Gastroesophageal sphincter (tissue), 4 donors: Measurements from ENCODE around the gene L3HYPDH. TPM values are rescaled to one million over a fixed set of nuclear protein-coding genes. Genes with fewer than 3 reads are reported as not detected.

Experiments
- ATAC-seq: fragments of 150-250 bp; one replicate; pipeline ENCODE4 v1.9.1; 2016; ENCODE audit warnings: mild to moderate bottlenecking, moderate library complexity
- H3K27ac ChIP-seq, 4 donors: fragments of 200-600 bp; sonication (generic) in 3 of 4; 1 replicate in 3 of 4; 2 replicates in 1 of 4; pipeline ENCODE4 v1.5.1; 2016 to 2019
- H3K27me3 ChIP-seq: fragments of 200-600 bp; sonication (generic); one replicate; pipeline ENCODE4 v1.5.1; 2019
- H3K36me3 ChIP-seq, 2 donors: fragments of 200-600 bp; sonication (generic); one replicate each; pipeline ENCODE4 v1.5.1; 2019; ENCODE audit warnings: control low read depth in 1 of 2
- H3K4me1 ChIP-seq, 3 donors: fragments of 200-600 bp; sonication (generic); 1 replicate in 2 of 3; 2 replicates in 1 of 3; pipeline ENCODE4 v1.5.1; 2016 to 2019; ENCODE audit warnings: control low read depth in 2 of 3
- H3K4me3 ChIP-seq, 2 donors: fragments of 200-600 bp; sonication (generic); one replicate each; pipeline ENCODE4 v1.5.1; 2019; ENCODE audit warnings: mild to moderate bottlenecking in 1 of 2, moderate library complexity in 1 of 2
- H3K9me3 ChIP-seq, 3 donors: fragments of 200-600 bp; sonication (generic); one replicate each; pipeline ENCODE4 v1.5.1; 2017 to 2019; ENCODE audit warnings: control low read depth in 2 of 3
- EP300 ChIP-seq: sonication (generic); formaldehyde crosslinking; IDR thresholded peaks from one replicate; pipeline ENCODE4 v1.6.1; 2017; ENCODE audit warnings: antibody characterized with exemption, mild to moderate bottlenecking
- POLR2A ChIP-seq, 2 donors: fragments of 450-650 bp; IDR thresholded peaks; one replicate each; pipeline ENCODE4 v1.6.1; 2017; ENCODE audit warnings: antibody characterized with exemption in 2 of 2, mild to moderate bottlenecking in 2 of 2, moderate library complexity in 1 of 2
- POLR2AphosphoS5 ChIP-seq: sonication (generic); formaldehyde crosslinking; IDR thresholded peaks from one replicate; pipeline ENCODE4 v1.6.1; 2017; ENCODE audit warnings: antibody characterized with exemption
- WGBS, 2 donors: methylation state at CpG; one replicate each; pipeline ENCODE4 v1.1.5; 2018; ENCODE audit warnings: low coverage in 1 of 2; 5-methylcytosine and 5-hydroxymethylcytosine counted together
- total RNA-seq, 4 donors: library from RNA; depleted of rRNA; stranded (reverse); fragments of >200 nt; gene quantifications; one replicate each; pipeline ENCODE4 v1.1.0, GENCODE V29; 2016
- TF ChIP-seq, protein P1 (sequence below), 4 experiments: fragments of 200-600 bp in 2 of 4; fragments of 450-650 bp in 2 of 4; sonication (generic) in 1 of 4; IDR thresholded peaks; one replicate each; pipeline ENCODE4 v1.5.1; 2017 to 2019; ENCODE audit warnings: antibody characterized with exemption in 4 of 4, mild to moderate bottlenecking in 2 of 4, moderate library complexity in 2 of 4

The L3HYPDH gene
- total RNA-seq, 4 donors from 2014 or later, result 24.5 to 37.7 (median 33.3) TPM

DNA sequence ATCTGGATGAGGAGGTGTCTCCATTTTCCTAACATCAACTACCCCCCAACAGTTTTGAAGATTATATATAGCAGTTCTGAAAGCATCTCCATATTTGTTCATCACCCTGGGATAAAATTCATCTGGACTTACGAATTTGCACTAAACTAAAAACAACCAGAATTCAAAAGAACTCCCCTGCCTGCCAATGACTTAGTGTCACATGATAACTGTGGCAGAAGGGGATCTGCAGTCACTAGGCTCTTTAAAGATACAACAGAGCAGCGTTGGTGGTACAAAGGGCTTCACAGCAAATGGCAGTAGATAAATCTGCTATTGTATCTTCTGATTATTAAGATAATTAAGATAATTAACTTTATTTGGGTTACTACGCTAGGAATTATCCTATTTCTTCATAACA is 49.1 kb downstream of the L3HYPDH start:
- WGBS, 2 donors, result 78 to 100% methylated on average over 2 to 3 of the region's 3 CpGs
- TF ChIP-seq, protein P1, sequence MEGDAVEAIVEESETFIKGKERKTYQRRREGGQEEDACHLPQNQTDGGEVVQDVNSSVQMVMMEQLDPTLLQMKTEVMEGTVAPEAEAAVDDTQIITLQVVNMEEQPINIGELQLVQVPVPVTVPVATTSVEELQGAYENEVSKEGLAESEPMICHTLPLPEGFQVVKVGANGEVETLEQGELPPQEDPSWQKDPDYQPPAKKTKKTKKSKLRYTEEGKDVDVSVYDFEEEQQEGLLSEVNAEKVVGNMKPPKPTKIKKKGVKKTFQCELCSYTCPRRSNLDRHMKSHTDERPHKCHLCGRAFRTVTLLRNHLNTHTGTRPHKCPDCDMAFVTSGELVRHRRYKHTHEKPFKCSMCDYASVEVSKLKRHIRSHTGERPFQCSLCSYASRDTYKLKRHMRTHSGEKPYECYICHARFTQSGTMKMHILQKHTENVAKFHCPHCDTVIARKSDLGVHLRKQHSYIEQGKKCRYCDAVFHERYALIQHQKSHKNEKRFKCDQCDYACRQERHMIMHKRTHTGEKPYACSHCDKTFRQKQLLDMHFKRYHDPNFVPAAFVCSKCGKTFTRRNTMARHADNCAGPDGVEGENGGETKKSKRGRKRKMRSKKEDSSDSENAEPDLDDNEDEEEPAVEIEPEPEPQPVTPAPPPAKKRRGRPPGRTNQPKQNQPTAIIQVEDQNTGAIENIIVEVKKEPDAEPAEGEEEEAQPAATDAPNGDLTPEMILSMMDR (IDR thresholded peaks at IDR 0.05), result no peak
- no peak for TF ChIP-seq POLR2AphosphoS5
- no peak for TF ChIP-seq POLR2A (IDR thresholded peaks at IDR 0.05)
- no peak for TF ChIP-seq EP300
- Histone ChIP-seq H3K36me3 (no peaks in the 10 kb centered on the region), H3K27me3 (no peaks in the 10 kb centered on the region), H3K4me3 (no peak overlapping the region), H3K27ac (no peak overlapping the region), H3K9me3 (no peaks in the 10 kb centered on the region), H3K4me1 (peaks cover 0 to 24% (median 8%) of the 10 kb centered on the region in 3 donors)
- ATAC-seq, result no peak

DNA sequence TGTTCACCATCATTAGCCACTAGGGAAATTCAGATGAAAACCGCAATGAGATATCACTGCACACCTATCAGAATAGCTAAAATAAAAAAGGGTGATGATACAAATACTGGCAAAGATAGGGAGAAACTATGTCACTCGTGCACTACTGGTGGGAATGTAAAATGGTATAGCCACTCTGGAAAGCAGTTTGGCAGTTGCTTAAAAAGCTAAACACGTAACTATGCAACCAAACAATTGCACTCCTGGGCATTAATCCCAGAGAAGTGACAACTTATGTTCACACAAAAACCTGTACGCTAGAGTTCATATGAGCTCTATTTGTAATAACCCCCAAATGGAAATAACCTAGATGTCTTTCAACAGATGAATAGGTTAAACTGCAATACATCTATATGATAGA is 54.4 kb downstream of the L3HYPDH start:
- TF ChIP-seq, protein P1 (IDR thresholded peaks at IDR 0.05), result peak in 2 of 4 experiments; percentile 12 to 26
- no peak for TF ChIP-seq POLR2A (IDR thresholded peaks at IDR 0.05)
- H3K4me1 ChIP-seq, result peaks cover 3 to 44% (median 12%) of the 10 kb centered on the region in 3 donors
- H3K27ac ChIP-seq, result peak overlapping the region; percentile 34 to 73 (median 52)
- H3K27me3 ChIP-seq, result no peaks in the 10 kb centered on the region
- no peak overlapping the region for H3K4me3 ChIP-seq
- no peak for ATAC-seq
- H3K9me3 ChIP-seq, result no peaks in the 10 kb centered on the region
- WGBS, 2 donors, result 42 to 48% methylated on average over 4 of the region's 4 CpGs
- H3K36me3 ChIP-seq, result no peaks in the 10 kb centered on the region

DNA sequence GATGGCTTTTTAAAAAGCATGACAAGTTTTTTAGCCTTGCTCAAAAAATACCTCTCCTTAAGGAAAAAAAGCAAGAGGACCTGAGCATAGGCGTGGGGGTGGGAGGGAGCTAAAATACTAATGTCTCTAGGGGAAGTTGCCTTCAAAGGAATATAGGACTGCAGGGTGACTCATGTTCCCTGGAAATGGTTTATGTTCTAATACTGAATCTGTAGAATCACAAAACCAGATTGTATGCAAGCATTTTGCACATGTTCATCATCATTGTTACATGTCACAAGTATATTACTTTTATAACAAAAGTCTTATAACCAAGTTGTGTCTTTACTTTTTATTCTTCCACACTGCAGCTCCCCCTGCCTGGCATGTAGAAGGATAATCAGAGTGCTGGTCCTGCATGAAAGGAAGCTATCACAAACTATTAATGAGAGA is 55.6 kb downstream of the L3HYPDH start:
- no peaks in the 10 kb centered on the region for H3K36me3 ChIP-seq
- no peak for TF ChIP-seq EP300
- TF ChIP-seq, protein P1 (IDR thresholded peaks at IDR 0.05), result peak; percentile 30 to 66 (median 52)
- no peak overlapping the region for H3K4me3 ChIP-seq
- no peaks in the 10 kb centered on the region for H3K9me3 ChIP-seq
- H3K4me1 ChIP-seq, result peaks cover 3 to 55% (median 12%) of the 10 kb centered on the region in 3 donors
- ATAC-seq, result peak; percentile 27
- WGBS, 2 donors, result 45% methylated on average over 1 of the region's 1 CpG; no CpG with 5 or more reads in 1 of the 2 donors
- no peaks in the 10 kb centered on the region for H3K27me3 ChIP-seq
- peak overlapping the region; percentile 73 to 75 (median 75) for H3K27ac ChIP-seq

DNA sequence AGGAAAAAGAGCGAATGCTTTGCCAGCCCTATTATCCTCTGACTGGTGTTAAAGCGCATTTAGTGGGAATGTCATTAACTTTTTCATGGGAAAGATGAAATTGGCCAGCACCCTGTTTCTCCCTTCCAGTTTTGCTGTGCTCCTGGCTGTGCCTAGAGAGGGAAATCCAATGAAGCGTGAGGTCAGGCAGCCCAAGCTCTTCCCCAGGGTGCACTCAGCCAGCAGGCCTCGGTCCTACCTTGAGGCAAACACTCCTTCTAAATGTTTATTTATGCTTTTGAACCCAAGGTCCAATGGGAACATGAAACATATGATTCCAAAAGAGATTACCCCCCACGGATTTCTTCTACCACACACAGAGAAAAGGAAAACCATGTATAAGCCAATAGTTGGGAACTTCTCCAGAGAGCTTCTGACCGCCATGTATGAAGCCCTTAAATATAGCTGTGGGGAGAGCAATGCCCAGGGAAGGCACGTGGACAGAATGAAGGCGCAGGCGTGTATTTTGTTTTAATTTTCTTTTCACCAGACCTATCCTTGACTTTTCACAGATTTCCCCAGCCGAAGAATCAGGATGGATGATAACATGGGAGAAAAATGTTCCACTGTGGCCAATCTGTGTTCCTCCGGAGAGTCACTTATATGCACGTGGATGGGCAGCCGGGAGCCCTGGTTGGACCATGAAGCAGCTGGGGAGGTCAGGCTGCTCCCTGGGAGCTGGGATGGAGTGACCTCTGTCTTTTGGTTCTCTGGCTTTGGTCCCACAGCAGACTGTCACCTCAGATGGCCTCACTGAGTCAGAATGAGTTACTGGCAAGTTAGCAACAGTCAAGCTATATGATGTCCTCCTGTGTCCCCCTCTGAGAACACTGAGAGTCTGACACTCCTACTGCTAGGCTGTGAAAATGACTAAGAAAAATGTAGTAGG is 56.3 kb downstream of the L3HYPDH start:
- Histone ChIP-seq H3K4me1 (peaks cover 3 to 55% (median 12%) of the 10 kb centered on the region in 3 donors), H3K36me3 (no peaks in the 10 kb centered on the region), H3K27me3 (no peaks in the 10 kb centered on the region), H3K9me3 (no peaks in the 10 kb centered on the region), H3K27ac (peak overlapping the region; percentile 73 to 75 (median 75)), H3K4me3 (no peak overlapping the region)
- peak; percentile 48 for ATAC-seq
- no peak for TF ChIP-seq EP300
- peak; percentile 18 for TF ChIP-seq POLR2AphosphoS5
- TF ChIP-seq, protein P1 (IDR thresholded peaks at IDR 0.05), result no peak
- 35 to 48% methylated on average over 5 to 11 of the region's 13 CpGs for WGBS, 2 donors
